GM21526 (cell line): ENCODE data around the gene SULT2B1.
"Not testable (repeated sequence)": the region's sequence is repeated elsewhere in the genome, so short reads cannot be mapped to it uniquely, and the experiment has no call there.

ENCODE experiments used
- ATAC-seq: cut with Tn5 transposase; IDR thresholded peaks from one replicate; pipeline ENCODE4 v1.9.1; 2021; ENCODE audit warnings: moderate library complexity; ENCODE audit not compliant: unreplicated experiment, low FRiP score

The SULT2B1 gene

GRCh38 chr19:48551437-48552302, at the start of gene SULT2B1:
Gene SULT2B1, plus strand, starts transcription at chr19:48552172. Its CDS starts 81 bp downstream, at chr19:48552253.
- no peak for ATAC-seq

- ATAC-seq, result no peak
These were observed 49.5 kb upstream of the SULT2B1 start for GRCh38 chr19:48502350-48503018.

GRCh38 chr19:48506138-48506733, 45.7 kb upstream of the SULT2B1 start:
- ATAC-seq, result no peak

GRCh38 chr19:48507911-48508439, 44.0 kb upstream of the SULT2B1 start:
- ATAC-seq, result no peak

GRCh38 chr19:48508729-48509411, 43.1 kb upstream of the SULT2B1 start:
- no peak for ATAC-seq

GRCh38 chr19:48509467-48510194, 42.3 kb upstream of the SULT2B1 start:
- no peak for ATAC-seq

- no peak for ATAC-seq
These were observed 41.3 kb upstream of the SULT2B1 start for GRCh38 chr19:48510421-48511268.

GRCh38 chr19:48511321-48511731, 40.6 kb upstream of the SULT2B1 start:
- no peak for ATAC-seq

- no peak for ATAC-seq
These were observed 40.0 kb upstream of the SULT2B1 start, which contains the start of gene LMTK3 for GRCh38 chr19:48511800-48512503. Gene LMTK3, minus strand, starts transcription at chr19:48511835. Its CDS starts 259 bp downstream, at chr19:48511576.

- ATAC-seq, result no peak
These were observed 39.3 kb upstream of the SULT2B1 start for GRCh38 chr19:48512504-48513288.

- peak; percentile 43 for ATAC-seq
These were observed 38.5 kb upstream of the SULT2B1 start for GRCh38 chr19:48513289-48514122.

GRCh38 chr19:48514123-48514458, 37.9 kb upstream of the SULT2B1 start:
- ATAC-seq, result no peak

- ATAC-seq, result no peak
These were observed 35.4 kb upstream of the SULT2B1 start for GRCh38 chr19:48516536-48516935.

- ATAC-seq, result no peak
These were observed 33.8 kb upstream of the SULT2B1 start for GRCh38 chr19:48518207-48518606.

GRCh38 chr19:48519426-48519825, 32.5 kb upstream of the SULT2B1 start:
- not testable (repeated sequence) for ATAC-seq

- no peak for ATAC-seq
These were observed 31.8 kb upstream of the SULT2B1 start for GRCh38 chr19:48520134-48520533.

GRCh38 chr19:48524221-48524620, 27.8 kb upstream of the SULT2B1 start:
- no peak for ATAC-seq
